ENCODE results near the gene ATG7.
"Not testable (repeated sequence)": the region's sequence is repeated elsewhere in the genome, so short reads cannot be mapped to it uniquely, and the experiment has no call there.

Gene ATG7

DNA sequence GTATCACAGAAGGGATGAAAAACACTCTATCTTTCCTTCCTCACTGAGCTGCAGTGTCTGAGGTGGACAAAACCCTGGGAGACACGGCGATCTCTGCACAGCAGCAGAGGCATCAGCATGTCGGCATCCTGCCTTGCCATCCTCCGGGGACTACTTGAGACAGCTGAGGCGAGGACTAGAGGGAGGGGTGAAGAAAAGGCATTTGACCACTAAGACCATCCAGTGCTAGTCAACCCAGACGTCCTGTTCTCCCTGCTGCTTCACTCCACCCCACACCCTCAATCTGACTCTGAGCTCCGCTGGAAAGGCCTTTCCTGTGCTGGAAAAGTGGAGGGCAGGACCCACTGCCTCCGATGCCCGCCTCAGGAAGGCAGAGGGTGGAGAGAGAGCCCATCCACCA, 304.3 kb downstream of the ATG7 start:
- no peak for DNase-seq

DNA sequence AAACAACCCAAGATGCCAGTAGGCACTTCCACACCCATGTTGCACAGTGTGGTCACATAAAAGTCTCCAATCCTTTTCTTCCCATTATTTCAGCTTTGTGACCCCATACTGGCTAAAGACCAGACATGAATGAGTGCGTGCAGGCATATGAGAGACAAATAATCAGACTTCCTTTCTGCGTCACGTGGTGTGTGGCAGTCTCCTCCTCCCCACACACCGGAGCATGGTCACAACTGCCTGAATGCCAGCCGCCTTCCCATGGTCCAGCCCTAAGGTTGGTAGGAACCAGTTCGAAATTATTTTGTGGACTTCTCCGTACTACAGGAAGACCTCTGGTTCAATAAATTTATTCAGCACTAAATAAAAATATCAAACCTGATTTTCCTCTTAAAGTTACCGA, 306.0 kb downstream of the ATG7 start:
- DNase-seq, result no peak

DNA sequence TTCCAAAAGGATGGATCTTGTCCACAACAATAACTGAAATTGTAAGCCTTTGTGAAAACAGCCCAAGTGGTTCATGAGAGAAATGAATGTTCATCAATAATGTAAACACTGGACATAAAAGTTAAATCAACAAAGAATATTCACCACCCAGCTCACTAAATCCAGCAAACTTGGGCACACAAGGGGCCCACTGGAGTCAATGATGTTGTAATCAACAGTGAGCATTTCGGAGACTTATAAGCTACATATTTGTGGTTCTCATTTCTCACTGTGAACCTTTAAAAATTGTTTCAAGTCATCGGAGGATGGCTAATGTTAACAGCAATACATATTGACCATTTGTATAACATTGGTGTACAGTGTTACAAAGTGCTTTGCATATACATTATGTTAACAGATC, 308.4 kb downstream of the ATG7 start:
- DNase-seq, result no peak

DNA sequence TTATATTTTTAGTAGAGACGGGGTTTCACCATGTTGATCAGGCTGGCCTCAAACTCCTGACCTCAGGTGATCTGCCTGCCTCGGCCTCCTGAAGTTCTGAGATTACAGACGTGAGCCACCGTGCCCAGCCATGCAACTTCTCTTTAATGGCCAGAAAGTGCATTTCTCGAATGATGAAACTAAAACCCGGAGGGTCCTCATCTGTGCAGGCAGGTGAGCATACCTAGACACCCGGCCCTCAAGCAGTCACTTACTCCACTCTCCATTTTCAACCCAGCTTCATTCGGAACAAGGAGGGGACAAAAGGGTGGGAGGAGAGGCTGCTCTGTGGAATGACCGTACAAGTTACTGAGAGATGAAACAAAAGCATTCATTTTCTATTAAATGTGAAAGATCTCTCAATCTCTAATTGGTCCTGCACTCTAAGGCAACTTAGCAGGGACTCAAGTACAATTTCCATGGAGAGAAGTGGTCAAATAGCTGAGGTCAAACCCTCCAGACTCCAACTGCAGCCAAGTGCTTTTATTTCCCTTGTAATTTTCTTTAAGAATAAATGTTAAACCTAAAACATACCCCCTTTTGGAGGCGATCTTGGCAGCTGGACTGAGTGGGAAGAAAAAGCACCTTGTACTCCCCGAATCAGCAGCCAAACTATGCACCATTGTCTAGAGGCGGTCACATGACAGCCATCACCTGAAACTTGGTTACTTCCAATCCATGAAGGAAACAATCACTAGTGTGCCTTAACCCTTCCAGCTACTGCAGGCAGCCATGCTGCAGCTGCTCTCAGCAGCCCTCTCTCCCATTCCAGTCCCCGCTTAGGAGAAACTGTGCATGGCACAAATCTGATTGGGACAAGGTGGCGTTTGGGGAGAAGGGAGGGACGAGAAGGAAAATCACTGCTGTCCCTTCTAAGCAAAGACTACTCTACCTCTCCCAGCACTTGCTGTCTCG, 309.3 kb downstream of the ATG7 start:
- no peak for DNase-seq

DNA sequence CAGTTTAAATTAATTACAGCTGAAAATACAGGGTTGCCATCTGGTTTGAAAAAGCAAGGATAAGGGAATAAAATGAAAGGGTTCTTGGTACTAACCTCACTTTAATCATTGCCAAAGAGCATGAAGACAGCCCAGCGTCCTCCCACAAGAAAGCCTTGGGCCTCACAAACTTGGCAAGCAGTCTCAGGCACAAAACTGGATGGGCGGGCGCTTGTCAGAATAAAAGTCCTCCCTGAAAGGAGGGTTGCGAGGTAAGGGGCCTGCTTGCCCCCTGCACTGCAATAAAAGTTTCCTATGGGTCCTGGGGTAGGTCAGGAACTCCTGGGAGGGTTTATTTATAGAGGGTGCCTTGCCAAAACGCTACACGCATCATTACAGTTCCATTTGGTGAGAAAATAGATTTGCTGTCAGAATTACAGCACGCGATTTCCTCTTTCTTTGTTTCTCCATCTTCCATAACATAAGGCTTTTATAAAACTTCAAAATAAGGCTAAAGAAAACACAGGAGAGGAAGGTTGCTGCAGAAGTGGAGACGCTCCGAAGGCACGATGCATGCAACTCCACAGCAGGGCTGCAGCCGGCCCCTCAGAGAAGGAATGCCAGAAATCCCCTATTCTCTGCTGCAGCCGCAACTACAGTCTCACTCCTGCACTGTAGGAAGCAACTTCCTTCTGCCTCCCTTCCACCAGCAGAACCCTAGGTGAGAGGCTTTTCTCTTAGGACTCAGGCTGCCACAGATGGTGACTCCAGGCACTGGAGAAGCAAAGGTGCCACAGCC, 310.2 kb downstream of the ATG7 start:
- no peak for DNase-seq

DNA sequence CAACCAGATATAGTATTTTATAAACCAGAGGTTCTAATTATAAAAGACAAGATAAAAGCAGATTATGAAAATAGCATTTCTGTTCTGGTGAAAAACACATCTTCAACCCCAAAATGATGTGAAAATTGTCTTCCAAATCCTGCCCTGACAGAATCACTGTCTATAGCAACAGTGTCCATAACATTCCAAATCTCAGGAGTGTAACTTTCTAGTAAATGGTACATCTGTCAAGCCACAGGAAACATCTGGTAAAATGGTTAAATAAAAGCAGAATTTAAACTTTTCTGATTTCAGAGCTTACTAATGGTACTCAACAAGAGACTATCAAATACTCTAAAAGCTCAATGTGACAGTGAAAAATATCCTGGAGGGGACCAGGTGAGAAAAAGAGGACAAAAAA, 311.0 kb downstream of the ATG7 start:
- no peak for DNase-seq

DNA sequence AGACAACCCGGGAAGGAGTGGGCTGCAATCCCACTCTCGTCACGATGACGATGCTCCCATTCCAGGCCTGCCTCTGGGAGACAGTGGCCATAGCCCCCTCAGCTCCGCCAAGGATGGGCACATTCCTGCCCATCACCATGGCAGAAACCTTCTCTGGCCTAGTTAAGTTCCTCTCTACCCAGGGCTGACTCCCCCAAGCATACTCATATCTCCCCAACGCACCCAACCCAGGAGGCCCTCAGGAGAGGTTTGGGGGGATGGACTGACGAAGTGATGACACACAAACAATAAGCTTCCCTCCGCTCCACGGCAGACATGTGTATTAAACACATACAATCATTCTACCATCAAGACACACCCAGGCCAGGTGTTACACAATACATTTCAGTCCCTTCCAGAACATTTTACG, 311.4 kb downstream of the ATG7 start:
- DNase-seq, result no peak

DNA sequence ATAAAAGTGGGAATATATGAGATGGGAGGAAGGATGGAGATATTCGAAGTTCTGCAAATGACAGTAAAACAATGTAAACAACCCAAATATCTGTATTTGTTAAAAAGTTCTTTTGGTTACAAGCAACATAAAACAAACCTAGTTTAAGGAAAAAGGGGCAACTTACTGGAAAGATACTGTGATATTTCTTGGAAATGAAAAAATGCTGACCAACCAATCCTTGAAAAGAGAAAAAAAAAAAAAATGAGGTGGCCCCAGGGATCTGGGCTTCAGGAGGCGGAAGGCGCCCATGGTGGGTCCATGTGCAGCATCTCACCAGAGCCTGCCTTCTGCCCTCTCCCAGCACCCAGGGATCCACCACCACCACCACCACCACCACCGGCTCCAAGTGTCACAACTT, 312.4 kb downstream of the ATG7 start:
- no peak for DNase-seq

DNA sequence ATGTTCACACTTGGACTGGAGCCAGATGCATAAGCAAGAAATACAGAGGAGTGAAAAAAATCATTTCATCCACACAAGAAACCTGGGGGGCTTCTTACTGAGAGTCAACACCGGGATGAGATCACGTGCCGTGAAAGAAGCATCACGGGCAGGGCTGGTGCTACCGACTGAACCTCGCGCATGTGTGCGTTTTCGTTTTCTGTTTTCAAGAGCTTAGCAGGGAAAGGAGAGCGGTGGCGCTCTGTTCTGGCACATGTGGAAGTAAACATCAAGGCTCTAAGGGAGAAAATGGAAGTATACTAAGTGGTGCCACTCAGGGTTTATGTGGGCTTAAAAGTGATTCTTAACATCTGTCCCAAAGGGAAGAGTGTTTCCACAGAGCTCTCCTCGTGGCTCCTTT, 315.6 kb downstream of the ATG7 start:
- no peak for DNase-seq

DNA sequence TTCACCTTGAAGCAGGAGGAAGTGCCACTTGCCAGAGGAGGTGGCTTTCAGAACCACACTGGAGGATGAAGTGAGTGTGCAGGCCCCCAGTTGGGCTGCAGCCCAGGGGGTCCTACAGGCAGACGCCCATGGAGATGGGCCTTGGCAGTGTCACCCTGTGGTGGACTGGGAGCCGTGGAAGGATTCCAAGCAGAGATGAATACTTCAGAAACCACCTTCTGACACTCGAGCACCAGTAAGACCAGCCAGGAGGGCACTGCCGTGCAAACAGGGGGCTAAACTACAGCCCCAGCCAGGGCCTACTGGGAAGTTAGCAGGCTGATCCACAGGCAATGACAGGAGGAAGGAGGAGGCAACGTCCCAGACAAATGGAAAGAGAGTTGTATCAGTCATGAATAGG, 316.1 kb downstream of the ATG7 start:
- no peak for DNase-seq

DNA sequence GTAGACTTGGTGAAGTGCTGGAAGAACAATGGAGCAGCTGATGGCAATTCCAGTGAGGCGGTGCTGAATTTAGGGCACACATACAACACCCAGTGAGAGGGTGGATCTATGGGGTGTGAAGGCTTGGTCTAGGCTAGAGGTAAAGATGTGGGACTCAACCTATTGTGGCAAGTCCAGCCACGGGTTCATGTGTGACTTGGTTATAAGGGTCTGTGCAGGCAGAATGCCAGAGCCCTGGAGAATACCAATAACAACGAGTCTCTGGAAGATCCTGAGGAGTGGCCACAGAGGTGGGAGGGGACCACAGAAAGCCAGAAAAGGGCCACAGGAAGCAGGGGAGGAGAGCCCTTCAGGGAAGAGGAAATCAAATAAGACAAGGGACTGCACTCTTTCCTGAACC, 316.6 kb downstream of the ATG7 start:
- no peak for DNase-seq

DNA sequence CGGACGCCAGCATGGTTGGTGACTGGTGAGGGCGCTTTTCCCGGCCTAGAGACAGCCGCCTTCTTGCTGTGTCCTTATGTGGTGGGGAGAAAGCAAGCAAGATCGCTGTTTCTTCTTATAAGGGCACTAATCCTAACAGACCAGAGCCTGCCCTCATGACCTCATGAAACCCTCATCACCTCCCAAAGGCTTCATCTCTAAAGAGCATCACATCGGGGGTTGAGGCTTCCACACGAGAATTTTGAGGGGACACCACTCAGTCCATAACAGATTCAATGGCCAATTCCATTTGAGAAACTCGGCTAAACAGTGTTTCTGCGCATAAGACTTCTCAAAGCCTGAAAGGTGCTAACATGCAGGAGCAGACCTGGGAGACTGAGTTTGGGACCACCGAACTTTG, 317.5 kb downstream of the ATG7 start:
- DNase-seq, result no peak

DNA sequence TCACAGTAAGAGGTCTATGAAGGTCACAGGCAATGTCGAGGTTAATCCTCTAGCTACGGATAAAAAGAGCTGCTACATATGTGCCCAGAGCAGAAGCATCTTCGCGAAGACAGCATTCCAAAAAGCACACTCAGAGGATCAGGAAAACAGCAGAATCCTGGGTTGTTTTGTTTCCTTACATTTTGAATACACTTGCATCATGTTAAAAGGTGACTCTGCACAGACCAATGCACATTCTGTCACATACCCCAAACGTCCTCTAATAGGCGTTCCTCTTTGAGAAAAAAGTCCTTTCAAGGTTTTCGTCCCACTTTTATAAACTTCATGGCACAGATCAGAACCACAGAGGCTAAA, 318.8 kb downstream of the ATG7 start:
- DNase-seq, result no peak

DNA sequence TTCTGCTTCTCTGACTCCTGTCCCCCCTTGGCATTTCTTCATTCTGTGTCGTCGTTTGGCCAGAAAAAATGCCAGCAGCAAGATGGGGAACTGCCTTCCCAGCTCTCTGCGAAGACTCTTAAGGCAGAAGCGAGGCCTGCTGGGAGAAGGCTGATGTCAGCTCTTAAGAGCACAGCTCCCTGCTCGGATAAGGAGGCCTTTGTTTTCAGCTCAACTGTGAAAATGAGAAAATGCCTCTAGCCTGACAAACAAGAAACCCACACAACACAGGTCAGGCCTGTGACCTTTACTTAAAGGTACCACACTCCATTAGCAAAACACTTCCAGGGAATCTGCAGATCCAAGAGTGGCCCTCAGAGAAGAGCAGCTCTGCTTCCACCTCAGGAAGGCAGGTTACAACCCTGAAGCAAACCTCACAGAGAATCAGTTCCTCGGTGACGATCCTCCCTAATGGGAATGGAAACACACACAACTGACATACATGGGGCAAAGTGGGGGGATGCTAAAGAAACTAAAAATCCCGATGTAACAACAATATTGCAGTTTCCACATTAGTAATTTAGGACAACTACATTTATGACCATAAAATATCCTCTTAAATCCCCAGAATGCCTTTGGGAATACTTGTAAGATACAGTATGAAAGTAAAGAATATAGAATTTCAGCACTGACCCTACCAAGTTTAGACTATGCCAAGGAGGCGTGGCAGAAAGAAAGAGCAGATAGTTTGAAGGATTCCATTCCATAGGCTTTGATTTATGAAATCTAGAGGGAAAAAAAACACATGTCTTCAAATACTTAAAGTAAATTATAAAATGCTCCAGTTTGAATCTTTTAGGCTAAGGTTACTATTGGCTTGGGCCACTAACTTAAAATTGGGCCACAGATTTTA, 319.4 kb downstream of the ATG7 start:
- no peak for DNase-seq

DNA sequence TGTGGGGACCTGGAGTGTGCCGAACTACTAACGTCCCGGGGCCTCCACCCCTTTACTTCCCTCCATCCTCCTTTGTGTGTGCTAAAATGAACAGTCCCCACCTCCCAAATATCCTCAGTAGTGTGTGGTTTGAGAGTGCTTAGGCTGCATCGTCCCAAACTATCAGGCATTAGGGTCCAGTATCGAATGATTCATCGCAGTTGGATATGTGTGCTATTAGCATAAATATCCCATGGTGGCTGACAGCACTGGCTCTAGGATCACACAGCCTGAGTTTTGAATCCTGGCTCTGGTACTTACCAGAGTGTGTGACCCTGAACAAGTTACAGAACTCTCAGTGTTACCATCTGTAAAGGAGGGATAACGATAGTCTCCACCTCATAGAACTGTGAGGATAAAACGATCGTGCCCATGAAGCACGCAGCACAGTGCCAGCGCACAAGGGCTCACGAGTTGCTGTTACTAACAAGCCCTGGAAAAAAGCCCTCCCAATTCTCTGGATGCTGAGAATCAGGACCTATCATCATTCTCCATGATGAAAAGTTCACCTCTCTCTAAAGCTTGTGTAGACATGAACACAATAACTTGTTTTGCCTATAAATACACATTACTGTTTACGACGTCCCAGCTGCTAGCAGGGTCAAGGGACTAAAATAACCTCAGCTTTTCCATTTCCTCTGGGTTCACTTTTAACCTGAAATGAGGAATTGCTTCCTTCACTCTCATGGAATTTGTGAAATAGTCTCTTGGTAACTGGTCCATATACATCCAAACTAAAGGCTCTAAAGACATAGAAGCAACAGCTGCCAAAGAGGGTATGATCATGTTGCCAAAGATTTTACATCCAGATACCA, 320.5 kb downstream of the ATG7 start:
- no peak for DNase-seq

DNA sequence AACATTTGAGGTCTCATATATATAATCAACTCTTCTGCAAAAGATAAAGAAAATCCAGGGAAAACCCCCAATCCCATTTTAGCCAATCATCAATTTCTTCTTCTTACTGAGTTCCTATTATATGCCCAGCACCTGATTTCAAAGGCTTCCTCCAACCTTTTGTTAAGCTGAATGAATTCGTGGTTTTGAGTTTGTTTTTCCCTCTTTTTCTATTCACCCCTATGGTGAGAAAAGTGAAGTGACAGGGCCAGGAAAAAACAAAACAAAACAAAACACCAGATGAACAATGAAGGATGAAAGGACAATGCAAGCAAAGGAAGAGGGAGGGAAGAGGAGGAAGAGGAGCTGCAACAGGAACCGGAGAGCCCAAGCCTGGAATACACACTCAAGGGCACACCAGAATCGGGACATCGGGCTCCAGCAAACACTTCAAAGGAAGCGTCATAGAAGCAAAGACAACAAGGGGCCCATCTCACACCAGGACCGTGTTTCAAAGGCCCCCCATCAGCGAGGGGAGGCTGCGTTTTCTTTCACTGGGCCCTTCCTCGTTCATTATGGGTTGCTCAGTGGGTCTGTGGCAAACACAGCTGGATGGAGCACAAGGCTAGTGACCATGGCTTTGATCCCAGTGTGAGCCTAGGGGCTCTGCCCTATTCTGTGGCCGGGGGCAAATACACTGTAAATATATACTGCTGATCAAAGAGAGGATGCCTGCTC, 321.3 kb downstream of the ATG7 start:
- DNase-seq, result no peak

DNA sequence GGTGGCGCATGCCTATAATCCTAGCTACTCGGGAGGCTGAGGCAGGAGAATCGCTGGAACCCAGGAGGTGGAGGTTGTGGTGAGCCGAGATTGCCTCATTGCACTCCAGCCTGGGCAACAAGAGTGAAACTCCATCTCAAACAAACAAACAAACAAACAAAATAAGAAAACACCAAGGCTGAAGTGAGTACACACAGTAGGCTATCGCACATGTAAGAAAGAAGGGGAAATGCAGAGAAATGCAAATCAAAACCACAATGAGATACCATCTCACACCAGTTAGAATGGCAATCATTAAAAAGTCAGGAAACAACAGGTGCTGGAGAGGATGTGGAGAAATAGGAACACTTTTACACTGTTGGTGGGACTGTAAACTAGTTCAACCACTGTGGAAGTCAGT, 322.8 kb downstream of the ATG7 start:
- DNase-seq, result not testable (repeated sequence)

DNA sequence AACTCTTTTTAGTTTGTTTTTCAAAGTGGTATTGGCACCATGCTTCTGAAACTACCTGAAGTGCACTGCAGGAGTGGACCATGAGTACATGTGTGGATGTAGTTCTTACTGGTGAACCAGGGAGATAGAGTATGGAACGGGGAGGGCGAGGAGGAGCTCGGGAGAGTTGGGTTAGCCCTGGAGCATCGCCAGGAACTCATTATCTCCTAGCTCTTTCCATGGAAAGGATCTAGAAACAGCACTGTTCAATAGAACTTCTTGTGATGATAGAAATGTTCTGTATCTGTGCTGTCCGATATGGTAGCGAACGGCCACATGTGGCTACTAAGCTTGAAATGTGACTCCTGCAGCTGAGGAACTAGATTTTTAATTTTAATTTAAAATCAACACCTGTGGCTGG, 324.2 kb downstream of the ATG7 start:
- no peak for DNase-seq

DNA sequence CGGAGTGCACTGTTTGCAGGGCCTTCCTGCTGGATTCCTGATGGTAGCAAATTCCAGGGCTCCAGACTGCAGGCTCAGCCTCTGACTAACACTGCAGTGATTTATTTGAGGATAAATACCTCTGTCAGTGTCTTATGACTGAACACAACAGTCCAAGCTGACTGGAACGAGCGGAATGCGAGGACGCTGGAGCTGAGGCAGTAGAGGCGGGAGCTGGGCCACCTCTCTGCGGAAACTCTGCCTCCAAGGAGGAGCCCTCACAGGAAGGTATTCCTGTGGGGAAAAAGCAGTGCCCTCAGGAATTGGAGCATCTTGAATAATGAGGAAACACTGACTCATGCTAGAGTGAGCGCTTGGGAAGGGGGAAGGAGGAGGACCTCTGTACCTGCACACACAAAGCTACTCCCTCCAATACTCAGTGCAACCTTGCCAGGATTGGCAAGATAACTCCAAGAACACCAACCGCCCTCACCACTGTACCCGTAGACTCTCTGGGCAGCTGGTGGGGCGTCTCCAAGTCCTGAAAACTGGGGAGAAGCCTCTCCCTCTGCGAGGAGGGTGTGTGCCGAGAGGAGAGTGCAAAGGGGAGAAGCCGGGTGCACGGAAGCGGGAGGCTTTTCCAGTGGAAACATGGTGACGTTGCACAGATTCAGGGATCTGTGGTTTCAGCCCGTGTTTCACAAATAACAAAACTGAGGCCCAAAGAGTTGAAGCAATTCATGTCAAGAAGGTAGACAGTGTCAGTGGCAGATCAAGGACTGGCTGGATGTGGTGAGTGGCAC, 328.5 kb downstream of the ATG7 start:
- DNase-seq, result no peak

DNA sequence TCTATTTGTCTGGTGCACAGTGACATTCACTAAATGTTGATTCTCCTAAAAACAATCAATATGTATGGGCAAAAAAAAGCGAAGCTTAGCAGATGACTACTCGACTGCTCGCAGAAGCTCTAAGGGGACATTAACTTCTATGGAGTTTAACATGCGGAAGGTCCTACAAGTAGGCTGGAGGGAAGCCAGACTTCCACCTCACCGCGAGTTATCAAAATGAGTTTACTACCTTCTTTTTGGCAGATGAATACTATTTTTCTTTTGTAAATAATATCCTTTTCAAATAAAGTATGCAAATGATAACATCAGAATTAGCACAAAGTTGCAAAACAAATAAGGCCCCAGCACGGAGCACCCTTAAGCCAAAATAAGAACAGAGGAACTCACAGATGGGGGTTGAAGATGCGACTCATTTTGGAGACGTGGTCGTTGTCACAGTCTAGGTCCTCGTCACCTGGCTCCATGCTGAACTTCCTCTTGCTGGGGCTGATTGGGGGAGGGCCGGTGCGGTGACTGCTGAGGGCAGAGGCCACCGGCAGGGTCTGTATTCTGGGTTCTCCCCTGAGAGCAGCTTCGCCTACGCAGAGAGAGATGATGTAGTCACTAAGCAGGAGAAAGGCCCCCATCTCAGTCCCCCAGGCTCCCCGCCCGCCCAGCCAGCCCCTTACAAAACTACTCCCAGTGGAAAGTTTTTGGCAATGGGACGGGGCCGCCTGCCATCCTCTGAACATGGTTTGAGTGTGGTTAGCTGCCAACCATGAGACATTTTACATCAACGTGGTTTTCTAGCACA, 329.4 kb downstream of the ATG7 start:
- no peak for DNase-seq
